HepG2 (cell line): ENCODE data around the gene SIK2. TPM values are rescaled to one million over a fixed set of nuclear protein-coding genes. Genes with fewer than 3 reads are reported as not detected.

Experiments
- ATAC-seq: fragments of 200-7000 bp; cut with Tn5 transposase; 3 replicates; pipeline ENCODE4 v1.9.1; 2020; ENCODE audit warnings: mild to moderate bottlenecking, moderate library complexity
- BruUV-seq: library from RNA; stranded (reverse); fragments of 400-500 nt; replicated peaks from 2 replicates; lab custom pipeline; 2021; lab: Mats Ljungman, UMichigan
- CTCF ChIA-PET: fragments of 300-600 bp; formaldehyde crosslinking; extraction: SDS; loops from one replicate; lab custom pipeline; 2021; ENCODE audit warnings: low total read pairs, inconsistent platforms, low intra/inter-chr PET ratio; lab: Yijun Ruan, JAX
- POLR2A ChIA-PET: fragments of 350-600 bp; sonication (Branson Sonifier 250); formaldehyde crosslinking; loops from one replicate; lab custom pipeline; 2020; ENCODE audit warnings: antibody characterized with exemption, inconsistent platforms; lab: Yijun Ruan, JAX
- DNase-seq: peaks from one replicate; pipeline ENCODE4 v3.0.0-alpha.2; 2015; ENCODE audit warnings: low spot score
- FAIRE-seq: peaks from 3 replicates; lab custom pipeline; 2011; peaks lifted over from hg19 to GRCh38; lab: Jason Lieb, UNC
- H2AFZ ChIP-seq: one replicate; pipeline ENCODE4 v1.6.1; 2011; ENCODE audit warnings: low read length, inconsistent platforms
- H3K27ac ChIP-seq: fragments of 300-600 bp; 3 replicates; pipeline ENCODE4 v1.8.0; 2011; ENCODE audit warnings: mixed run types, mild to moderate bottlenecking, mixed read lengths, low read length, inconsistent platforms; ENCODE audit not compliant: insufficient read depth; ENCODE audit errors: extremely low read length
- H3K27me3 ChIP-seq, 2 experiments: fragments of 200-600 bp in 1 of 2; 2 replicates in 1 of 2; 3 replicates in 1 of 2; pipeline versions ENCODE4 v1.6.0 to v1.8.0; 2011; ENCODE audit warnings: low read length in 2 of 2, mild to moderate bottlenecking in 2 of 2, moderate library complexity in 2 of 2, inconsistent platforms in 1 of 2; ENCODE audit not compliant: insufficient read depth in 2 of 2, control insufficient read depth in 1 of 2
- H3K36me3 ChIP-seq, 2 experiments: fragments of 200-600 bp in 1 of 2; replicated peaks in 1 of 2; 2 replicates in 1 of 2; 3 replicates in 1 of 2; pipeline versions ENCODE4 v1.5.1 to v1.8.0; 2011; ENCODE audit warnings: low read length in 2 of 2, inconsistent platforms in 1 of 2; ENCODE audit not compliant: insufficient read depth in 2 of 2, control insufficient read depth in 1 of 2
- H3K4me1 ChIP-seq: 2 replicates; pipeline ENCODE4 v1.5.1; 2012; ENCODE audit warnings: low read length, inconsistent platforms; ENCODE audit not compliant: insufficient read depth
- H3K4me2 ChIP-seq: 2 replicates; pipeline ENCODE4 v1.6.0; 2011; ENCODE audit warnings: low read depth, low read length, inconsistent platforms
- H3K4me3 ChIP-seq, 3 experiments: fragments of 200-600 bp in 1 of 3; sonication (generic), shearing (Covaris generic) in 1 of 3; replicated peaks in 1 of 3; 2 replicates each; pipeline ENCODE4 v1.5.1; 2011 to 2016; ENCODE audit warnings: low read length in 3 of 3, inconsistent platforms in 2 of 3, low read depth in 2 of 3, mild to moderate bottlenecking in 2 of 3, control low read depth in 1 of 3, mixed read lengths in 1 of 3; ENCODE audit not compliant: insufficient read depth in 1 of 3
- H3K79me2 ChIP-seq: one replicate; pipeline ENCODE4 v1.6.1; 2011; ENCODE audit warnings: low read length, inconsistent platforms; ENCODE audit not compliant: insufficient read depth
- H3K9ac ChIP-seq: 2 replicates; pipeline ENCODE4 v1.6.0; 2011; ENCODE audit warnings: mild to moderate bottlenecking, low read depth, low read length, inconsistent platforms; ENCODE audit not compliant: insufficient read depth
- H3K9me3 ChIP-seq: 2 replicates; pipeline ENCODE4 v1.5.1; 2012; ENCODE audit warnings: mild to moderate bottlenecking, low read length
- H4K20me1 ChIP-seq: 2 replicates; pipeline ENCODE4 v1.6.0; 2011; ENCODE audit warnings: inconsistent platforms, mild to moderate bottlenecking, low read length, moderate library complexity; ENCODE audit not compliant: insufficient read depth
- ARID5B ChIP-seq: IDR thresholded peaks from 2 replicates; pipeline ENCODE4 v1.4.0; 2020; ENCODE audit warnings: mild to moderate bottlenecking, missing genetic modification reagents
- HNRNPLL ChIP-seq: fragments of 200-400 bp; formaldehyde crosslinking; IDR thresholded peaks from 2 replicates; pipeline ENCODE4 v1.6.1; 2017; ENCODE audit warnings: mild to moderate bottlenecking, low read depth, low read length; ENCODE audit not compliant: poor library complexity, severe bottlenecking
- RELA ChIP-seq: sonication (generic); formaldehyde crosslinking; IDR thresholded peaks from 2 replicates; pipeline ENCODE4 v1.4.0; 2020; ENCODE audit warnings: missing genetic modification reagents
- WGBS: methylation state at CpG from one replicate; pipeline ENCODE4 v1.1.6; 2017; ENCODE audit warnings: low lambda C conversion rate; 5-methylcytosine and 5-hydroxymethylcytosine counted together
- in situ Hi-C: cut with HindIII; loops from 2 replicates; pipeline ENCODE4 v1.10.0; 2017; ENCODE audit warnings: low pct_unique_long_range_greater_than_20kb; ENCODE audit not compliant: extremely low pct_ligation_motif_present
- intact Hi-C: fragments of 100-400 bp; cut with micrococcal nuclease; formaldehyde crosslinking; loops from one replicate; pipeline ENCODE4 v1.10.0; 2022; ENCODE audit not compliant: unreplicated experiment
- polyA plus RNA-seq, 8 experiments: library from polyadenylated mRNA; depleted of rRNA in 3 of 8; stranded (reverse) in 7 of 8; unstranded in 1 of 8; fragments of >200 nt; fragmentation: Illumina TruSeq in 4 of 8; extraction: Trizol in 4 of 8; gene quantifications; 2 replicates each; pipeline versions ENCODE4 v1.2.1 to v1.2.3, GENCODE V29; 2011 to 2016; ENCODE audit warnings: low read depth in 4 of 8, missing spikeins in 1 of 8, mixed read lengths in 1 of 8; ENCODE audit not compliant: insufficient read depth in 1 of 8
- total RNA-seq, 5 experiments: library from RNA; depleted of rRNA; stranded (reverse); fragments of >200 nt; fragmentation: Illumina TruSeq; extraction: Trizol; gene quantifications; 2 replicates each; pipeline ENCODE4 v1.2.3, GENCODE V29; 2016; ENCODE audit warnings: low read depth in 1 of 5

The SIK2 gene
- total and polyA plus RNA-seq, 2 of the 13 experiments (the other 11 are each of a cell fraction or from before 2014, with no cell fraction given): 8.1 to 15.4 TPM

- no peak for TF ChIP-seq ARID5B
- no peak for TF ChIP-seq HNRNPLL
Measured at GRCh38 chr11:111676878-111677585, 74.8 kb downstream of the SIK2 start (continued).

GRCh38 chr11:111680486-111681175 is 78.4 kb downstream of the SIK2 start:
- H3K4me2 ChIP-seq: no peak overlapping the region
- no peaks in the 10 kb centered on the region for H3K4me1 ChIP-seq
- no peak for FAIRE-seq
- no peak overlapping the region for H3K9ac ChIP-seq
- no peak for ATAC-seq
- in situ Hi-C loops (no loop called here), intact Hi-C loops (no loop called here)
- CTCF ChIA-PET: no interaction called here
- no peak for DNase-seq
- H3K36me3 ChIP-seq: peaks cover 0 to 1% of the 10 kb centered on the region in 2 experiments; a peak in 1 of 5 replicates
- no peak overlapping the region for H3K27ac ChIP-seq
- H3K4me3 ChIP-seq: no peak overlapping the region
- H3K9me3 ChIP-seq: no peaks in the 10 kb centered on the region
- no peaks in the 10 kb centered on the region for H3K27me3 ChIP-seq
- POLR2A ChIA-PET: no interaction called here
- TF ChIP-seq RELA (CRISPR knock-in tag): no peak
- H3K79me2 ChIP-seq: no peaks in the 10 kb centered on the region
- no peaks in the 10 kb centered on the region for H4K20me1 ChIP-seq
- H2AFZ ChIP-seq: no peak overlapping the region
- no TSS peak for BruUV-seq
- 95% methylated on average over 3 of the region's 3 CpGs for WGBS
